Measurements from ENCODE around the gene HP1BP3.
"Not testable (repeated sequence)": the region's sequence is repeated elsewhere in the genome, so short reads cannot be mapped to it uniquely, and the experiment has no call there.

Gene HP1BP3

GRCh38 chr1:20787029-20787839 is at the start of gene HP1BP3:
HP1BP3 (minus strand) TSS chr1:20787307; CDS start chr1:20780440, 6,867 bp downstream.
- DNase-seq (ENCODE audit: low read depth) = peak; percentile 66

DNA sequence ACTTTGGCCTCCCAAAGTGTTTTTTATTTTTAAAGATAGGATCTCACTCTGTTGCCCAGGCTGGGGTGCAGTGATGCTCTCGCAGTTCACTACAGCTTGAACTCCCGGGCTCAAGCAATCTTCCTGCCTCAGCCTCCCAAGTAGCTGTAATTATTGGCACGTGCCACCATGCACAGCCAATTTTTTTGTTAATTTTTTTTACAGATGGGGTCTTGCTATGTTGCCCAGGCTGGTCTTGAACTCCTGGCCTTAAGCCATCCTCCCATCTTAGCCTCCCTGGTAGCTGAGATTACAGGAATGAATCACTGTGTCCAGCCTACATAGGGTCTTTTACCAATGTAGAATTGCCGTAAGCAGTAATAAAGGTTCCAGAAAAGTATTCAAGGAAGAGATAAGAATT is 49.1 kb upstream of the HP1BP3 start:
- no peak for DNase-seq (ENCODE audit: low read depth)

DNA sequence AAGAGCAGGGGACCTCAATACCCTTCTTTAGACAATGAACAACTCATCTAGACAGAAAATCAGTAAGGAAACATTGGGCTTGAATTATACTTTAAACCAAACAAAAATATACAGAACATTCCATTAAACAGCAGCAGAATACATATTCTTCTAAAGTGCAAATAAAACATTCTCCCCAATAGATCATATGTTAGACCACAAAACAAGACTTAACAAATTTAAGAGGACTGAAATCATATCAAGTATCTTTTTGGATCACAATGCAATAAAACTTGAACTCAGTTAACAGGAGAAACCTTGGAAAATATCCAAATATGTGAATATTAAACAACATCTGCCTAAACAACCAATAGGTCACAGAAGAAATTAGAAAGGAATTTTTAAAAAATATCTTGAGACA is 47.7 kb upstream of the HP1BP3 start:
- no peak for DNase-seq (ENCODE audit: low read depth)

GRCh38 chr1:20834192-20834591 is 47.1 kb upstream of the HP1BP3 start:
- no peak for DNase-seq (ENCODE audit: low read depth)

DNA sequence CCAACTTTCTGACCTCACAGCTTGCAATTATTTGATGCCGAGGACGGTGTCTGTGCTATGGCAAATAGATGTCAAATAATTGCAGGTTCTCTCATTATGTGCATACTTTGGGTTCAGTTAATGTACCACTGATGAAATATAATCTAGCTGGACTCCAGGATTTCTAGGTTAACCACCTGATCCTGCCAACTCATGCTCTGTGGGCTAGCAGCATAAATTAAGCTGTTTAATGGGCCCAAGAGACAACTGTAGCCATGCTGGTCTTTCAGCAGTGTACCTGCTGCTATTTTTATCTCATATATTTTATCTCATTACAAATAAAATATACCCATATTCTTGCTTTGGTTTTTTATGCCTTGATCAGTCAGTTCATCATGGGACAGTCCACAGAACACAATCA is 43.3 kb upstream of the HP1BP3 start:
- no peak for DNase-seq (ENCODE audit: low read depth)

GRCh38 chr1:20829946-20830345 is 42.8 kb upstream of the HP1BP3 start:
- no peak for DNase-seq (ENCODE audit: low read depth)

GRCh38 chr1:20829531-20829930 is 42.4 kb upstream of the HP1BP3 start:
- DNase-seq (ENCODE audit: low read depth) = no peak

DNA sequence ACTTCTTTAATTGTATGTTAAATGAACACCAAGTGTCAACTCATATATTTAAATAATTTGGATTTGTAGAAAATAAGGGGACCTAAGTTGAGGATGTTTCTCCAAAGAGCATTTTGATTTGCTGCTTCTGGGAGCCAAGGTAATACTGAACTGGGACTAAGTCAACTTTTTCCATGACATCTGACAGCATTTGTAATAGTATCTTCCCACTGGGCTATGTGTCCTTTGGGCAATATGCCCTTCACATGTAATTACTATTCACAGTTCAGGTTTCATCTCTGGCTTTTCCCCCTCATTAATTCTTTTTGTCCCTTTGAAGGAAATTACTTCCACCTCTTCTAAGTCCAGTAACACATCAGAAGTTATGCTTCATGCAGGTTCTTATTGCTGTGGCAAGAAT is 36.7 kb upstream of the HP1BP3 start:
- DNase-seq (ENCODE audit: low read depth) = no peak

GRCh38 chr1:20821466-20821865 is 34.4 kb upstream of the HP1BP3 start:
- no peak for DNase-seq (ENCODE audit: low read depth)

GRCh38 chr1:20819818-20820217 is 32.7 kb upstream of the HP1BP3 start:
- no peak for DNase-seq (ENCODE audit: low read depth)

- DNase-seq (ENCODE audit: low read depth) = no peak
These were observed 27.4 kb upstream of the HP1BP3 start for GRCh38 chr1:20814534-20814871.

GRCh38 chr1:20811916-20812315 is 24.8 kb upstream of the HP1BP3 start:
- no peak for DNase-seq (ENCODE audit: low read depth)

DNA sequence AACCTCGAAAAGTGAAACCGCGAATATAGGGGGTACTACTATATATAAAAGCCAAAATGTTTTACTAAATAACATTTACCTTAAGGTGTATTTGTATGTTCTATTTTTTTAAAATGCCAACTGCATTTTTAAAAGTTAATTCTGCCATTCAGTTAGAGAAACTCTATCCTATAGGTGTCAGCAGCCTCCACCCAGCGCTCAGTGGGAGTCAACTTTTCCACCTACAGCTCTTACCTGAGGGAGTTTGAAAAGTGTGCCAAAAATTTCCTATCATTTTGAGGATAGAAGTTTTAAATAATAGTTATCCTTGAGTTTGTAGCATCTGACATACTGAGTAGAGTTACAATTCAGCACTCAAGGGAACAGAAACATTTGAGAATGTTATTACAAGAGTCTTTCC is 6.1 kb upstream of the HP1BP3 start:
- DNase-seq (ENCODE audit: low read depth) = no peak

DNA sequence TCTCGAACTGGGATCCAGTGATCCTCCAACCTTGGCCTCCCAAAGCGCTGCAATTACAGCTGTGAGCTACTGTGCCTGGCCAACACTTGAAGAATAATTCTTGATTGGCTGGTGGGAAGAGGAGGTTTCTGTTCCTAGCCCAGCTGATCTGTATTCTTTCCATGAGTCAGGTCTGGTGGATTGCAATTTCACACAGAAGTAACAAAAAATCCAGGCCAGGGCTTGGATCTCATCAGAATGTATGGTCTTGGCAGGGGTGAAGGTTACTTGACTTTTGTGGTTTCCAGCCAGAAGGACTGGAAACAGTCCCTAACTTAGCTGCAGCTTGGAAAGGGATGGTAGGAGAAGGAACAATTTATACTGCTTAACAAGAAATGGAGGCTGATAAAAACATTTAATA is 5.1 kb upstream of the HP1BP3 start:
- no peak for DNase-seq (ENCODE audit: low read depth)

- no peak for DNase-seq (ENCODE audit: low read depth)
These were observed 3.7 kb upstream of the HP1BP3 start for GRCh38 chr1:20790785-20791184.

DNA sequence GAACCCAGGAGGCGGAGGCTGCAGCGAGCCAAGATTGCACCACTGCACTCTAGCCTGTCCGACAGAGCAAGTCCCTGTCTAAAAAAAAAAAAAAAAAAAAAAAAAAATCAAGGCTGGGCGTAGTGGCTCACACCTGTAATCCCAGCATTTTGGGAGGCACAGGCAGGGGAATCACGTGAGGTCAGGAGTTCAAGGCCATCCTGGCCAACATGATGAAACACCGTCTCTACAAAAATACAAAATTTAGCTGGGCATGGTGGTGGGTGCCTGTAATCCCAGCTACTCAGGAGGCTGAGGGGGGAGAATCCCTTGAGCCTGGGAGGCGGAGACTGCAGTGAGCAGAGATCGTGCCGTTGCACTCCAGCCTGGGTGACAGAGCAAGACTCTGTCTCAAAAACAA is 2.5 kb upstream of the HP1BP3 start:
- DNase-seq (ENCODE audit: low read depth) = not testable (repeated sequence)

GRCh38 chr1:20787840-20788795 is 1.0 kb upstream of the HP1BP3 start:
- DNase-seq (ENCODE audit: low read depth) = no peak

GRCh38 chr1:20786253-20787028 is 666 bp downstream of the HP1BP3 start:
- peak; percentile 95 for DNase-seq (ENCODE audit: low read depth)

DNA sequence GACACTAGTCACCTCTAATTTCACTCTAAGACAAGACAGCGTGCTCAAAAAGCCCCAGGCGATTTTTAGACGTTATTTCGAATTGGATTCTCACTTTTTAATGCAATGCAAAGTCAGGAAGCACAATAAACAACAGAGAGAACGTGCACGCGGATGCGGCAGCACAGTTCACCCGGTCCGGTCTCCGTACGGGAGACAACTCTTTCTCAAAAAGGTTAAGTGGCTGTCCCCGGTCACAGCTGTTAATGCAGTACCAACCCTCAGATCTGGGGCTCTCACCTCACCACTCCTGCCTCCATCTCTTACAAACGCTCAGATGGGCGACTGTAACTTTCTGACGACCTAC is 1.2 kb downstream of the HP1BP3 start:
- no peak for DNase-seq (ENCODE audit: low read depth)

GRCh38 chr1:20775700-20776099 is 11.4 kb downstream of the HP1BP3 start:
- DNase-seq (ENCODE audit: low read depth) = no peak

- no peak for DNase-seq (ENCODE audit: low read depth)
These were observed 15.3 kb downstream of the HP1BP3 start for GRCh38 chr1:20771780-20772179.

DNA sequence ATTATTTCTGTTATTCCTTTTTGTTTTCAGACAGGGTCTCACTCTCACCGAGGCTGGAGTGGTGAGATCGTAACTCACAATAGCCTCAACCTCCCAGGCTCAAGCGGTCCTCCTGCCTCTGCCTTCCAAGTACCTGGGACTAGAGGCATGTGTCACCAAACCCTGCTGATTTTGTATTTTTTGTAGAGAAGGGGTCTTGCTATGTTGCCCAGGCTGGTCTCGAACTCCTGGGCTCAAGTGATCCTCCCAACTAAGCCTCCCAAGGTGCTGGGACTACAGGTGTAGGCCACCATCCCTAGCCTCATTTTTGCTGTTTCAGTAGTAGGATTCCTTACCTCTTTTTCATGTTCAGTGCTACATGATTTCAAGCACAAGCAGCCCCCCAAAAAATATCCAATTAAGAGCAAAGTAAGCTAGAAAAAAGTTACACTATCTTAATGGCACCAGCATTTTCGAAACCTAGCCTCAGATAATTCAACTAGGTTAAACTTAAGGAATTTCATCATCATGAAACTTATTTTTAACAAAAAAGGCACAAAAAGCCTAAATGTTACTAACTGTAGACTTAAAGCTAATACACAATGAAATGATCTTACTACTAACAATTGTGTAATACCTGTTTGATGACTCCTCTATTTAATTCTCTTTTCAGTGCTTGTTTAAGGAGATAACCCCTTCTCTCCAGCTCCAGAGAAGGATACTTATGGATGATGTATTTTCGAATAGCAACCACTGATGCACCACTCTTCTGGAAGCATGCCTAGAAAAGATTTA is 16.6 kb downstream of the HP1BP3 start:
- no peak for DNase-seq (ENCODE audit: low read depth)

All from stimulated activated CD8-positive, alpha-beta memory T cell treated with anti-CD3 and anti-CD28 coated beads, Interleukin-15, amount 100 ng/mL, for 24 hours (primary cell).